ENCODE data around the gene HHLA2.

DNA sequence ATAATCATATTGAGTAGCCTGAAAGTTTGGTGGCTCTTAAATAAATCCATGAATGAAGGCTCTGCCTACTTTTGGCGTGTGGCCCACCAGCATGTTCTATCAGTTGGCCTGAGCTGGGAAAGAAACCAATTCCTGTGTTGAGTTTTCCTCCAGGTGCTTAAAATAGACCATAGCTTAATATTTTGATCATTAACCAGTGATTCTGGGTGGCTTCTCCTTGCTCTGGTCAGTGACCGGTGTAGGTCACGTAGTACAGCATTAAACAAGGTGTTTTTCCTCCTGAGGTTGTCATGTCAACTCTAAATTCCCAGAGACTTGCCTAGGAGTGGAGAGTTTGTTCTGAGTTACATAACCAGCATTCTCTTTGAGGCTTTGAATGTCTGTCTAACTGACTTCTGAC is 1.3 kb downstream of the HHLA2 start:
- no peak for TF ChIP-seq EZH2 (optimal IDR thresholded peaks at IDR 0.05; ENCODE audit: low read depth, low read length)
- TF ChIP-seq, protein P1, sequence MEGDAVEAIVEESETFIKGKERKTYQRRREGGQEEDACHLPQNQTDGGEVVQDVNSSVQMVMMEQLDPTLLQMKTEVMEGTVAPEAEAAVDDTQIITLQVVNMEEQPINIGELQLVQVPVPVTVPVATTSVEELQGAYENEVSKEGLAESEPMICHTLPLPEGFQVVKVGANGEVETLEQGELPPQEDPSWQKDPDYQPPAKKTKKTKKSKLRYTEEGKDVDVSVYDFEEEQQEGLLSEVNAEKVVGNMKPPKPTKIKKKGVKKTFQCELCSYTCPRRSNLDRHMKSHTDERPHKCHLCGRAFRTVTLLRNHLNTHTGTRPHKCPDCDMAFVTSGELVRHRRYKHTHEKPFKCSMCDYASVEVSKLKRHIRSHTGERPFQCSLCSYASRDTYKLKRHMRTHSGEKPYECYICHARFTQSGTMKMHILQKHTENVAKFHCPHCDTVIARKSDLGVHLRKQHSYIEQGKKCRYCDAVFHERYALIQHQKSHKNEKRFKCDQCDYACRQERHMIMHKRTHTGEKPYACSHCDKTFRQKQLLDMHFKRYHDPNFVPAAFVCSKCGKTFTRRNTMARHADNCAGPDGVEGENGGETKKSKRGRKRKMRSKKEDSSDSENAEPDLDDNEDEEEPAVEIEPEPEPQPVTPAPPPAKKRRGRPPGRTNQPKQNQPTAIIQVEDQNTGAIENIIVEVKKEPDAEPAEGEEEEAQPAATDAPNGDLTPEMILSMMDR (IDR thresholded peaks at IDR 0.05; ENCODE audit: low read length): no peak

Measured in MM.1S (cell line).